Stomach (tissue), 9 donors: Measurements from ENCODE around the gene TMEM40. TPM values are rescaled to one million over a fixed set of nuclear protein-coding genes. Genes with fewer than 3 reads are reported as not detected.

Source experiments
- DNase-seq, 2 donors: peaks; one replicate each; pipeline versions ENCODE4 v3.0.0 to v3.0.0-alpha.2; 2013 to 2019
- H3K27ac ChIP-seq, 5 donors: fragments of 200-600 bp in 4 of 5; sonication (generic) in 4 of 5; one replicate each; pipeline ENCODE4 v1.5.1; 2013 to 2019; ENCODE audit warnings: mild to moderate bottlenecking in 1 of 5, moderate library complexity in 1 of 5
- H3K27me3 ChIP-seq, 3 donors: fragments of 200-600 bp; sonication (generic); one replicate each; pipeline ENCODE4 v1.5.1; 2017 to 2019; ENCODE audit warnings: mixed run types in 1 of 3
- H3K36me3 ChIP-seq, 4 donors: fragments of 200-600 bp; sonication (generic); 1 replicate in 3 of 4; 2 replicates in 1 of 4; pipeline ENCODE4 v1.5.1; 2016 to 2019
- H3K4me1 ChIP-seq, 4 donors: fragments of 200-600 bp; sonication (generic); one replicate each; pipeline ENCODE4 v1.5.1; 2016 to 2019
- H3K4me3 ChIP-seq, 4 donors: fragments of 200-600 bp; sonication (generic) in 3 of 4; one replicate each; pipeline ENCODE4 v1.5.1; 2016 to 2019; ENCODE audit warnings: mild to moderate bottlenecking in 1 of 4
- H3K9me3 ChIP-seq, 4 donors: fragments of 200-600 bp; sonication (generic); one replicate each; pipeline ENCODE4 v1.5.1; 2016 to 2019
- EP300 ChIP-seq: sonication (generic); formaldehyde crosslinking; IDR thresholded peaks from one replicate; pipeline ENCODE4 v1.6.1; 2017; ENCODE audit warnings: antibody characterized with exemption
- POLR2A ChIP-seq, 4 donors: fragments of 450-650 bp; IDR thresholded peaks; one replicate each; pipeline ENCODE4 v1.6.1; 2016; ENCODE audit warnings: antibody characterized with exemption in 4 of 4, control low read depth in 2 of 4, mild to moderate bottlenecking in 1 of 4, moderate library complexity in 1 of 4
- POLR2AphosphoS5 ChIP-seq, 3 donors: sonication (generic); formaldehyde crosslinking; IDR thresholded peaks; one replicate each; pipeline ENCODE4 v1.6.1; 2016; ENCODE audit warnings: antibody characterized with exemption in 3 of 3
- WGBS, 5 donors: extraction: QIAGEN DNeasy Blood & Tissue Kit in 3 of 5; methylation state at CpG; one replicate each; pipeline versions ENCODE4 v1.1.5 to v1.1.7; 2013 to 2018; 5-methylcytosine and 5-hydroxymethylcytosine counted together
- intact Hi-C: fragments of 100-400 bp; cut with DNase I; formaldehyde crosslinking; loops from one replicate; pipeline ENCODE4 v1.15.1; 2023; ENCODE audit warnings: low total_unique reads
- polyA plus RNA-seq, 3 donors: library from polyadenylated mRNA; stranded (reverse); fragments of 200-250 nt; gene quantifications; one replicate each; pipeline ENCODE4 v1.2.3, GENCODE V29; 2013
- total RNA-seq, 5 donors: library from RNA; depleted of rRNA; stranded (reverse); fragments of >200 nt; gene quantifications; one replicate each; pipeline versions ENCODE4 v1.1.0 to v1.2.3, GENCODE V29; 2014 to 2016
- TF ChIP-seq, protein P1 (sequence below), 7 experiments: fragments of 450-650 bp in 4 of 7; fragments of 200-600 bp in 3 of 7; sonication (generic) in 3 of 7; IDR thresholded peaks; one replicate each; pipeline ENCODE4 v1.5.1; 2016 to 2019; ENCODE audit warnings: antibody characterized with exemption in 7 of 7, control low read depth in 2 of 7, mild to moderate bottlenecking in 1 of 7
- donor health status: healthy with polysubstance abuse.
- donor health status: Bipolar disorder and iron deficiency.
- donor health status: healthy.

TMEM40 gene
- total and polyA plus RNA-seq, 8 donors, result 141 TPM; not detected in 7

DNA sequence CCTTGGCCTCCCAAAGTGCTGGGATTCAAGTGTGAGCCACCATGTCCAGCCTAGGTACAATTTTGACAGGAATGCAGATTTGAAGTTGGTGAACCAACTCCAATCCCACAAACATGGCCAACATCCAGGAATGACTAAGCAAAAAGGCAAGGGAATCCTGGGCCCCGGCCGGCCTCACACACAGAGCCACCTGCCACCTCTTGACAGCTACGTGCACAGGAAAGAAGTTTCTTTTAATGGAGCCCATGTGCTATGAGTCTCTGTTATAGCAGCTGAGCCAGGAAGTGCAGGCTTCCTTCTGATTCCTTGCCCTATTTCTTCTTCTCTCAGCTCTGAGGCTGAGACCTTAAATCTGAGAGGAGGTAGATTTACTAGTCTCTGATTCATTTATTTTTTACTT, 8.8 kb downstream of the TMEM40 start:
- 2 to 7% (median 5%) methylated on average over 3 of the region's 3 CpGs for WGBS, 5 donors

GRCh38 chr3:12748477-12748876, 10.6 kb downstream of the TMEM40 start:
- TF ChIP-seq, protein P1, sequence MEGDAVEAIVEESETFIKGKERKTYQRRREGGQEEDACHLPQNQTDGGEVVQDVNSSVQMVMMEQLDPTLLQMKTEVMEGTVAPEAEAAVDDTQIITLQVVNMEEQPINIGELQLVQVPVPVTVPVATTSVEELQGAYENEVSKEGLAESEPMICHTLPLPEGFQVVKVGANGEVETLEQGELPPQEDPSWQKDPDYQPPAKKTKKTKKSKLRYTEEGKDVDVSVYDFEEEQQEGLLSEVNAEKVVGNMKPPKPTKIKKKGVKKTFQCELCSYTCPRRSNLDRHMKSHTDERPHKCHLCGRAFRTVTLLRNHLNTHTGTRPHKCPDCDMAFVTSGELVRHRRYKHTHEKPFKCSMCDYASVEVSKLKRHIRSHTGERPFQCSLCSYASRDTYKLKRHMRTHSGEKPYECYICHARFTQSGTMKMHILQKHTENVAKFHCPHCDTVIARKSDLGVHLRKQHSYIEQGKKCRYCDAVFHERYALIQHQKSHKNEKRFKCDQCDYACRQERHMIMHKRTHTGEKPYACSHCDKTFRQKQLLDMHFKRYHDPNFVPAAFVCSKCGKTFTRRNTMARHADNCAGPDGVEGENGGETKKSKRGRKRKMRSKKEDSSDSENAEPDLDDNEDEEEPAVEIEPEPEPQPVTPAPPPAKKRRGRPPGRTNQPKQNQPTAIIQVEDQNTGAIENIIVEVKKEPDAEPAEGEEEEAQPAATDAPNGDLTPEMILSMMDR (IDR thresholded peaks at IDR 0.05), result no peak
- TF ChIP-seq POLR2A (IDR thresholded peaks at IDR 0.05), result no peak
- TF ChIP-seq EP300, result no peak
- no peak for TF ChIP-seq POLR2AphosphoS5 (IDR thresholded peaks at IDR 0.05)
- no peaks in the 10 kb centered on the region for H3K9me3 ChIP-seq
- intact Hi-C loops, result no loop called here
- no peak for DNase-seq
- WGBS, 5 donors, result 88 to 94% (median 93%) methylated on average over 5 of the region's 5 CpGs
- no peak overlapping the region for H3K4me3 ChIP-seq
- H3K27me3 ChIP-seq, result no peaks in the 10 kb centered on the region
- H3K4me1 ChIP-seq, result peaks cover 0 to 10% (median 4%) of the 10 kb centered on the region in 4 donors
- H3K27ac ChIP-seq, result no peak overlapping the region
- no peaks in the 10 kb centered on the region for H3K36me3 ChIP-seq

More for the DNA sequence above, 8.8 kb downstream of the TMEM40 start:
- no peaks in the 10 kb centered on the region for H3K36me3 ChIP-seq
- H3K4me3 ChIP-seq, result no peak overlapping the region
- H3K4me1 ChIP-seq, result peaks cover 0 to 10% (median 4%) of the 10 kb centered on the region in 4 donors
- H3K27ac ChIP-seq, result peak overlapping the region in 1 of 5 donors; percentile 26
- peak; percentile 43 to 72 for DNase-seq
- TF ChIP-seq EP300 (no peak), POLR2A (IDR thresholded peaks at IDR 0.05) (no peak), POLR2AphosphoS5 (IDR thresholded peaks at IDR 0.05) (no peak)
- TF ChIP-seq, protein P1 (IDR thresholded peaks at IDR 0.05), result no peak
- intact Hi-C loops, result no loop called here
- H3K9me3 ChIP-seq, result no peaks in the 10 kb centered on the region
- H3K27me3 ChIP-seq, result no peaks in the 10 kb centered on the region

- H3K4me3 ChIP-seq, result no peak overlapping the region
- H3K36me3 ChIP-seq, result no peaks in the 10 kb centered on the region
- H3K9me3 ChIP-seq, result no peaks in the 10 kb centered on the region
- no peaks in the 10 kb centered on the region for H3K27me3 ChIP-seq
- WGBS, 5 donors, result 85 to 91% (median 88%) methylated on average over 10 of the region's 10 CpGs
- TF ChIP-seq POLR2A (IDR thresholded peaks at IDR 0.05), result no peak
- no peak for TF ChIP-seq POLR2AphosphoS5 (IDR thresholded peaks at IDR 0.05)
- no peak for TF ChIP-seq EP300
- TF ChIP-seq, protein P1 (IDR thresholded peaks at IDR 0.05), result no peak
- intact Hi-C loops, result no loop called here
- DNase-seq, result no peak
- H3K27ac ChIP-seq, result no peak overlapping the region
- H3K4me1 ChIP-seq, result peaks cover 0 to 10% (median 4%) of the 10 kb centered on the region in 4 donors
These were observed 12.6 kb downstream of the TMEM40 start for GRCh38 chr3:12746419-12746818.

DNA sequence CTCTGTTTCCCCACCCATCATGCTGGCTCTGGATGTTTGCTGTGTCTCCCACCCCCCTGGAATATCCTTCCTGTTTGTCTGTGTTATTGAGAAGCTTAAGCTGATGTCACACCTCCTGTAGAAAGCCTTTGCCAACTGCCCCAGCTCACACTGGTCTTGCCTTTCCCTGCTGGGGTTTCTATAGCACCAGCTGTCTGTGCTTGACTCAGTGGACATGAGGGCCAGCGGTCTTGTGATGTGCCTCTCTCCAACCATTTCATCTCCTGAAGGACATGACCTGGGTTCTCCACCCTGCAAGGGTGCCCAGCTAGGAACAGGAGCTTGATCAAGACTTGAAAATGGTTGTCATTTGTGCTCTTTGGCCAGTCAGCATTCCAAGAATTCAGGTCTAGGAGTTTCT, 14.7 kb downstream of the TMEM40 start:
- no peak for DNase-seq
- no peaks in the 10 kb centered on the region for H3K27me3 ChIP-seq
- no peak overlapping the region for H3K4me3 ChIP-seq
- no peaks in the 10 kb centered on the region for H3K4me1 ChIP-seq
- no peaks in the 10 kb centered on the region for H3K9me3 ChIP-seq
- no peak for TF ChIP-seq POLR2A (IDR thresholded peaks at IDR 0.05)
- TF ChIP-seq, protein P1 (IDR thresholded peaks at IDR 0.05), result no peak
- no peak for TF ChIP-seq POLR2AphosphoS5 (IDR thresholded peaks at IDR 0.05)
- no peak for TF ChIP-seq EP300
- intact Hi-C loops, result no loop called here
- no peaks in the 10 kb centered on the region for H3K36me3 ChIP-seq
- H3K27ac ChIP-seq, result no peak overlapping the region
- WGBS, 5 donors, result 79 to 93% (median 85%) methylated on average over 1 of the region's 1 CpG; no CpG with 5 or more reads in 1 of the 5 donors
